Cerebellar nuclear complex (tissue), 1 donor: ENCODE measurements around the gene YPEL3.

Experiments used
- DNase-seq, 2 experiments: peaks; one replicate each; lab custom pipeline; 2025; lab: John Stamatoyannopoulos, UW

YPEL3 gene

DNA sequence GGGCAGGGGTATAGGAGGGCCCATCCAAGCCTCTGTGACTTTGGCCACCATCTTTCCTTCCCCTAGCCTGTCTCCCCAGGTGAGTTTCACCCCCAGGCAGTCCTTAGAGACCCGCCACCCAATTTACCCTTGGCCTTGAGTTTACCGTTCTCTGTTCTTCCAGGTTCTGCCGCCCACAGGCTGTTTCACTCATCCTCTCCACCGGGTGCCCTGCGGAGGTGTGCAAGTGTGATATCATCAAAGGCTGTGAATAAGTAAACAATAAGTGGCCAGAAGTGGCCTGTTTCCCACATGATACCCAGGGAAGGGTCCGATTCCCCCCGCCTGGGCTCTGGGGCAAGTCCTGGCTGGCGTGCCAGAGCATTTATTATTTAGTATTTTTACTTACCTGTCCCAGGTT, 49.8 kb downstream of the YPEL3 start:
- DNase-seq: no peak
